ENCODE results near the gene SYT14. TPM values are rescaled to one million over a fixed set of nuclear protein-coding genes. Genes with fewer than 3 reads are reported as not detected.

Gene SYT14
- polyA plus RNA-seq, 3 donors: not detected

- H3K9ac ChIP-seq (ENCODE audit: insufficient read depth, low read length, poor library complexity, severe bottlenecking): no peak overlapping the region
- H3K79me2 ChIP-seq (ENCODE audit: insufficient read depth, low read length): no peaks in the 10 kb centered on the region
- no peaks in the 10 kb centered on the region for H4K20me1 ChIP-seq (ENCODE audit: insufficient read depth, low read length)
- H3K36me3 ChIP-seq (replicated peaks in 1 of 2; ENCODE audit: control insufficient read depth in 1 of 2, insufficient read depth in 2 of 2, low read length in 2 of 2): no peaks in the 10 kb centered on the region
- H3K27me3 ChIP-seq (ENCODE audit: control insufficient read depth in 2 of 2, insufficient read depth in 2 of 2, low read length in 2 of 2): no peaks in the 10 kb centered on the region
- intact Hi-C loops (cut with micrococcal nuclease): no loop called here
- no peak for DNase-seq
- no peak overlapping the region for H2AFZ ChIP-seq (ENCODE audit: insufficient read depth, low read depth, low read length, poor library complexity, severe bottlenecking)
- no peak overlapping the region for H3K4me2 ChIP-seq (replicated peaks; ENCODE audit: extremely low read depth, low read length, poor library complexity, severe bottlenecking)
- H3K4me1 ChIP-seq (ENCODE audit: control insufficient read depth in 1 of 2, insufficient read depth in 2 of 2, low read length in 2 of 2): no peaks in the 10 kb centered on the region
- no peak for TF ChIP-seq CTCF (IDR thresholded peaks at IDR 0.05)
- H3K4me3 ChIP-seq (replicated peaks in 1 of 3; ENCODE audit: low read depth in 2 of 3, low read length in 3 of 3): no peak overlapping the region
- no peaks in the 10 kb centered on the region for H3K4me1 Mint-ChIP-seq
- H3K9me3 Mint-ChIP-seq: peaks cover 0 to 3% (median 0%) of the 10 kb centered on the region in 7 donors
- no peak overlapping the region for H3K27ac Mint-ChIP-seq
- no peaks in the 10 kb centered on the region for H3K36me3 Mint-ChIP-seq
- H3K4me3 Mint-ChIP-seq: no peak overlapping the region
- no CpG with 5 or more reads among the region's 3 CpGs for WGBS (ENCODE audit: insufficient coverage)
- peaks cover 0 to 3% (median 0%) of the 10 kb centered on the region in 3 donors for H3K27me3 Mint-ChIP-seq (ENCODE audit: low read depth in 3 of 3)
- no peak overlapping the region for H3K27ac ChIP-seq (ENCODE audit: low read depth in 1 of 2, low read length in 2 of 2)
- no peaks in the 10 kb centered on the region for H3K9me3 ChIP-seq (replicated peaks in 1 of 2; ENCODE audit: control insufficient read depth in 1 of 2, insufficient read depth in 1 of 2, low read length in 2 of 2)
Measured at GRCh38 chr1:210098356-210098755, 160.3 kb downstream of the SYT14 start.

GRCh38 chr1:210099921-210100320, 161.9 kb downstream of the SYT14 start:
- Mint-ChIP-seq H3K9me3 (peaks cover 0 to 3% (median 0%) of the 10 kb centered on the region in 7 donors), H3K36me3 (no peaks in the 10 kb centered on the region), H3K27me3 (ENCODE audit: low read depth in 3 of 3) (peaks cover 0 to 3% (median 0%) of the 10 kb centered on the region in 3 donors), H3K4me1 (no peaks in the 10 kb centered on the region), H3K27ac (no peak overlapping the region), H3K4me3 (no peak overlapping the region)
- Histone ChIP-seq H3K4me1 (ENCODE audit: control insufficient read depth in 1 of 2, insufficient read depth in 2 of 2, low read length in 2 of 2) (no peaks in the 10 kb centered on the region), H3K9me3 (replicated peaks in 1 of 2; ENCODE audit: control insufficient read depth in 1 of 2, insufficient read depth in 1 of 2, low read length in 2 of 2) (no peaks in the 10 kb centered on the region), H3K9ac (ENCODE audit: insufficient read depth, low read length, poor library complexity, severe bottlenecking) (no peak overlapping the region), H3K27ac (ENCODE audit: low read depth in 1 of 2, low read length in 2 of 2) (no peak overlapping the region), H2AFZ (ENCODE audit: insufficient read depth, low read depth, low read length, poor library complexity, severe bottlenecking) (no peak overlapping the region), H3K4me2 (replicated peaks; ENCODE audit: extremely low read depth, low read length, poor library complexity, severe bottlenecking) (no peak overlapping the region), H4K20me1 (ENCODE audit: insufficient read depth, low read length) (no peaks in the 10 kb centered on the region), H3K36me3 (replicated peaks in 1 of 2; ENCODE audit: control insufficient read depth in 1 of 2, insufficient read depth in 2 of 2, low read length in 2 of 2) (no peaks in the 10 kb centered on the region), H3K4me3 (replicated peaks in 1 of 3; ENCODE audit: low read depth in 2 of 3, low read length in 3 of 3) (no peak overlapping the region), H3K79me2 (ENCODE audit: insufficient read depth, low read length) (no peaks in the 10 kb centered on the region), H3K27me3 (ENCODE audit: control insufficient read depth in 2 of 2, insufficient read depth in 2 of 2, low read length in 2 of 2) (no peaks in the 10 kb centered on the region)
- DNase-seq: no peak
- 100% methylated on average over 1 of the region's 1 CpG for WGBS (ENCODE audit: insufficient coverage)
- no peak for TF ChIP-seq CTCF (IDR thresholded peaks at IDR 0.05)
- intact Hi-C loops (cut with micrococcal nuclease): no loop called here

Measured in CD14-positive monocyte (primary cell).